ENCODE results near the gene PCSK2.

GRCh38 chr20:17406051-17406590 is 179.3 kb downstream of the PCSK2 start:
- TF ChIP-seq, protein P1, sequence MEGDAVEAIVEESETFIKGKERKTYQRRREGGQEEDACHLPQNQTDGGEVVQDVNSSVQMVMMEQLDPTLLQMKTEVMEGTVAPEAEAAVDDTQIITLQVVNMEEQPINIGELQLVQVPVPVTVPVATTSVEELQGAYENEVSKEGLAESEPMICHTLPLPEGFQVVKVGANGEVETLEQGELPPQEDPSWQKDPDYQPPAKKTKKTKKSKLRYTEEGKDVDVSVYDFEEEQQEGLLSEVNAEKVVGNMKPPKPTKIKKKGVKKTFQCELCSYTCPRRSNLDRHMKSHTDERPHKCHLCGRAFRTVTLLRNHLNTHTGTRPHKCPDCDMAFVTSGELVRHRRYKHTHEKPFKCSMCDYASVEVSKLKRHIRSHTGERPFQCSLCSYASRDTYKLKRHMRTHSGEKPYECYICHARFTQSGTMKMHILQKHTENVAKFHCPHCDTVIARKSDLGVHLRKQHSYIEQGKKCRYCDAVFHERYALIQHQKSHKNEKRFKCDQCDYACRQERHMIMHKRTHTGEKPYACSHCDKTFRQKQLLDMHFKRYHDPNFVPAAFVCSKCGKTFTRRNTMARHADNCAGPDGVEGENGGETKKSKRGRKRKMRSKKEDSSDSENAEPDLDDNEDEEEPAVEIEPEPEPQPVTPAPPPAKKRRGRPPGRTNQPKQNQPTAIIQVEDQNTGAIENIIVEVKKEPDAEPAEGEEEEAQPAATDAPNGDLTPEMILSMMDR (IDR thresholded peaks at IDR 0.05; ENCODE audit: low read depth, low read length, poor library complexity, severe bottlenecking), result no peak
- no peak for TF ChIP-seq EZH2phosphoT487 (IDR thresholded peaks at IDR 0.05; ENCODE audit: borderline replicate concordance, low read length)
